Activated CD4-positive, alpha-beta T cell treated with anti-CD3 and anti-CD28 coated beads, Interleukin-2, amount 10 ng/mL, durations not matched to agents 7 days and 5 days (primary cell): Measurements from ENCODE around the gene TTC28. TPM values are rescaled to one million over a fixed set of nuclear protein-coding genes. Genes with fewer than 3 reads are reported as not detected.
"Not testable (repeated sequence)": the region's sequence is repeated elsewhere in the genome, so short reads cannot be mapped to it uniquely, and the experiment has no call there.

Experiments
- CTCF ChIA-PET: fragments of 350-600 bp; sonication (Branson Sonifier 250); formaldehyde crosslinking; loops from one replicate; lab custom pipeline; 2021; ENCODE audit warnings: antibody characterized with exemption; lab: Charles Lee
- POLR2A ChIA-PET: fragments of 350-600 bp; sonication (Branson Sonifier 250); formaldehyde crosslinking; loops from one replicate; lab custom pipeline; 2021; ENCODE audit warnings: antibody characterized with exemption; lab: Charles Lee
- DNase-seq: peaks from one replicate; pipeline ENCODE4 v3.0.0-alpha.2; 2020
- H3K27ac Mint-ChIP-seq: one replicate; pipeline ENCODE4 v1.8.0; 2021; ENCODE audit warnings: mild to moderate bottlenecking, moderate library complexity, mixed read lengths
- H3K27me3 Mint-ChIP-seq: one replicate; pipeline ENCODE4 v1.8.0; 2021; ENCODE audit warnings: mixed read lengths
- H3K36me3 Mint-ChIP-seq: one replicate; pipeline ENCODE4 v1.8.0; 2021; ENCODE audit warnings: low read depth, mixed read lengths
- H3K4me1 Mint-ChIP-seq: one replicate; pipeline ENCODE4 v1.8.0; 2021; ENCODE audit warnings: mixed read lengths
- H3K4me3 Mint-ChIP-seq: one replicate; pipeline ENCODE4 v1.8.0; 2021; ENCODE audit warnings: mild to moderate bottlenecking, moderate library complexity, mixed read lengths
- H3K9me3 Mint-ChIP-seq: one replicate; pipeline ENCODE4 v1.8.0; 2021; ENCODE audit warnings: mixed read lengths
- total RNA-seq, 2 experiments: library from RNA; stranded (reverse); gene quantifications; one replicate each; pipeline ENCODE4 v1.2.3, GENCODE V29; 2021

The TTC28 gene
- total RNA-seq, 2 experiments from 2014 or later = 0.74 to 1.2 TPM

- DNase-seq, H3K4me3 Mint-ChIP-seq, POLR2A ChIA-PET, H3K27me3 Mint-ChIP-seq, H3K9me3 Mint-ChIP-seq, H3K27ac Mint-ChIP-seq, H3K36me3 Mint-ChIP-seq, H3K4me1 Mint-ChIP-seq: not testable (repeated sequence)
- CTCF ChIA-PET = interaction anchor here (1.1 kb wide), 1 partner anchor 395 kb away, joined by 3 read pairs; no protein-coding TSS in a partner anchor
Measured at GRCh38 chr22:28209457-28209856, 470.2 kb downstream of the TTC28 start.

- no peak for DNase-seq
- no peaks in the 10 kb centered on the region for H3K36me3 Mint-ChIP-seq
- no peaks in the 10 kb centered on the region for H3K4me1 Mint-ChIP-seq
- H3K4me3 Mint-ChIP-seq = no peak overlapping the region
- ChIA-PET CTCF (interaction anchor here (1.1 kb wide), 1 partner anchor 395 kb away, joined by 3 read pairs; no protein-coding TSS in a partner anchor), POLR2A (no interaction called here)
- H3K9me3 Mint-ChIP-seq = no peaks in the 10 kb centered on the region
- no peak overlapping the region for H3K27ac Mint-ChIP-seq
- H3K27me3 Mint-ChIP-seq = no peaks in the 10 kb centered on the region
Measured at GRCh38 chr22:28208787-28209186, 470.9 kb downstream of the TTC28 start.

- H3K27me3 Mint-ChIP-seq = no peaks in the 10 kb centered on the region
- H3K27ac Mint-ChIP-seq = no peak overlapping the region
Measured at GRCh38 chr22:28208036-28208435, 471.6 kb downstream of the TTC28 start.

GRCh38 chr22:28207281-28208030 lies 472.2 kb downstream of the TTC28 start:
- Mint-ChIP-seq H3K27me3 (no peaks in the 10 kb centered on the region), H3K27ac (no peak overlapping the region), H3K4me3 (no peak overlapping the region), H3K4me1 (no peaks in the 10 kb centered on the region), H3K36me3 (no peaks in the 10 kb centered on the region), H3K9me3 (no peaks in the 10 kb centered on the region)
- CTCF ChIA-PET = interaction anchor here (0.5 kb wide), 1 partner anchor 791 kb away, joined by 4 read pairs; no protein-coding TSS in a partner anchor
- POLR2A ChIA-PET = no interaction called here
- DNase-seq = no peak

More at GRCh38 chr22:28208036-28208435, 471.6 kb downstream of the TTC28 start:
- no peak overlapping the region for H3K4me3 Mint-ChIP-seq
- ChIA-PET CTCF (interaction anchor here (0.5 kb wide), 1 partner anchor 792 kb away, joined by 4 read pairs; no protein-coding TSS in a partner anchor), POLR2A (no interaction called here)
- no peaks in the 10 kb centered on the region for H3K4me1 Mint-ChIP-seq
- no peak for DNase-seq
- H3K36me3 Mint-ChIP-seq = no peaks in the 10 kb centered on the region
- no peaks in the 10 kb centered on the region for H3K9me3 Mint-ChIP-seq

- no peak for DNase-seq
- Mint-ChIP-seq H3K27me3 (no peaks in the 10 kb centered on the region), H3K36me3 (no peaks in the 10 kb centered on the region), H3K27ac (no peak overlapping the region), H3K9me3 (no peaks in the 10 kb centered on the region), H3K4me1 (no peaks in the 10 kb centered on the region), H3K4me3 (no peak overlapping the region)
- ChIA-PET POLR2A (no interaction called here), CTCF (no interaction called here)
Measured at GRCh38 chr22:28205926-28206325, 473.7 kb downstream of the TTC28 start.

GRCh38 chr22:28204382-28204781 lies 475.3 kb downstream of the TTC28 start:
- CTCF ChIA-PET = interaction anchor here (0.7 kb wide), 1 partner anchor 13 kb away, joined by 3 read pairs; no protein-coding TSS in a partner anchor
- Mint-ChIP-seq H3K36me3 (no peaks in the 10 kb centered on the region), H3K27me3 (no peaks in the 10 kb centered on the region), H3K4me1 (no peaks in the 10 kb centered on the region), H3K4me3 (no peak overlapping the region), H3K9me3 (no peaks in the 10 kb centered on the region), H3K27ac (no peak overlapping the region)
- POLR2A ChIA-PET = no interaction called here
- no peak for DNase-seq

DNA sequence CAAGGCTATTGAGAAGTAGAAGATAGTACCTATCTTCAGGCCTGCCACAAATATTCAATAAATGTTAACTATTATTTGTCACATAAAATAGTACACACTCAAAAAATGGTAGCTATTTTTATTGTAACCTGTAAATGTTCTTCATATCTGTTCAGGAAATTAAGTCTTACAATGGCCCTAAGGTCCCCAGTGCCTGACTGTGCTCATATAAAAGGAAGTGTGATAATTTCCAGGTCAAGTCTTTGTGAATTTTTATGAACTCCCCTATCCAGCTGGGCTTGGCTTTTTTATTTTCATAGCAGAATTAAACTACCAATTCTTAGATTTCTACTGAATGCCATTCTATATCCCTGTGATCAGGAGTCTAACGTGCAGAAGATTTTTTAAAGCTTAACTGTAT lies 476.4 kb downstream of the TTC28 start:
- no peaks in the 10 kb centered on the region for H3K4me1 Mint-ChIP-seq
- no peaks in the 10 kb centered on the region for H3K36me3 Mint-ChIP-seq
- H3K27me3 Mint-ChIP-seq = no peaks in the 10 kb centered on the region
- CTCF ChIA-PET = interaction anchor here (1.4 kb wide), 1 partner anchor 28 kb away, joined by 3 read pairs; no protein-coding TSS in a partner anchor
- no peak overlapping the region for H3K4me3 Mint-ChIP-seq
- DNase-seq = no peak
- POLR2A ChIA-PET = no interaction called here
- H3K27ac Mint-ChIP-seq = no peak overlapping the region
- H3K9me3 Mint-ChIP-seq = no peaks in the 10 kb centered on the region

DNA sequence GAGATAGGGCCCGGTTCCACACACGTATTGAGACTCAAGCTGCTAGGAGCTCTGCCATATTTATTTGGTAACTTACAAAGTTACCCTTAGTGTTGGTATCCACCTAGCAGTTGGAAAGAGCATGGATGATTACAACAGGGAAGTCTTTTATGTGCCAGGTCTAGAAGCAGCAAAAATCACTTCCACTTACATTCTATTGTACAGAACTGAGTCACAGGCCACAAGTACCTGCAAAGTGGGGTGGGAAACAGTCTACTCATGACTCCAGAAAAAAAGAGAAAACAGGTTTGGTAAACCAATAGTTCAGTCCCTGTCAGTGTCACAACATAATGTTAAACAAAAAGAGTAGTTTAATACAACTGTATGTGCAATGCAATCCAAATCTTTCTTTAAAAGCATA lies 480.9 kb downstream of the TTC28 start:
- H3K27me3 Mint-ChIP-seq = no peaks in the 10 kb centered on the region
- H3K9me3 Mint-ChIP-seq = no peaks in the 10 kb centered on the region
- no peak for DNase-seq
- H3K27ac Mint-ChIP-seq = no peak overlapping the region
- no peak overlapping the region for H3K4me3 Mint-ChIP-seq
- H3K4me1 Mint-ChIP-seq = no peaks in the 10 kb centered on the region
- ChIA-PET POLR2A (no interaction called here), CTCF (no interaction called here)
- no peaks in the 10 kb centered on the region for H3K36me3 Mint-ChIP-seq

DNA sequence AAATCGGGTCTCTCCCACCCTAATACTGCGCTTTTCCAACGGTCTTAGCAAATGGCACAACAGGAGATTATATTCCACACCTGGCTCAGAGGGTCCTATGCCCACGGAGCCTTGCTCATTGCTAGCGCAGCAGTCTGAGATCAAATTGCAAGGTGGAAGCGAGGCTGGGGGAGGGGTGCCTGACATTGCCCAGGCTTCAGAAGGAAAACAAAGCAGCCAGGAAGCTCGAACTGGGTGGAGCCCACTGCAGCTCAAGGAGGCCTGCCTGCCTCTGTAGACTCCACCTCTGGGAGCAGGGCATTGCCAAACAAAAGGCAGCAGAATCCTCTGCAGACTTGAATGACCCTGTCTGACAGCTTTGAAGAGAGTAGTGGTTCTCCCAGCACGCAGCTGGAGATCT lies 488.1 kb downstream of the TTC28 start:
- POLR2A ChIA-PET, H3K36me3 Mint-ChIP-seq, H3K4me1 Mint-ChIP-seq, H3K9me3 Mint-ChIP-seq, H3K27me3 Mint-ChIP-seq, CTCF ChIA-PET, H3K27ac Mint-ChIP-seq, H3K4me3 Mint-ChIP-seq, DNase-seq: not testable (repeated sequence)

- Mint-ChIP-seq H3K4me3 (no peak overlapping the region), H3K9me3 (no peaks in the 10 kb centered on the region), H3K36me3 (no peaks in the 10 kb centered on the region), H3K27me3 (peaks cover 3% of the 10 kb centered on the region), H3K4me1 (no peaks in the 10 kb centered on the region), H3K27ac (no peak overlapping the region)
- DNase-seq = no peak
- CTCF ChIA-PET = no interaction called here
- POLR2A ChIA-PET = no interaction called here
Measured at GRCh38 chr22:28188178-28188879, 491.3 kb downstream of the TTC28 start.

DNA sequence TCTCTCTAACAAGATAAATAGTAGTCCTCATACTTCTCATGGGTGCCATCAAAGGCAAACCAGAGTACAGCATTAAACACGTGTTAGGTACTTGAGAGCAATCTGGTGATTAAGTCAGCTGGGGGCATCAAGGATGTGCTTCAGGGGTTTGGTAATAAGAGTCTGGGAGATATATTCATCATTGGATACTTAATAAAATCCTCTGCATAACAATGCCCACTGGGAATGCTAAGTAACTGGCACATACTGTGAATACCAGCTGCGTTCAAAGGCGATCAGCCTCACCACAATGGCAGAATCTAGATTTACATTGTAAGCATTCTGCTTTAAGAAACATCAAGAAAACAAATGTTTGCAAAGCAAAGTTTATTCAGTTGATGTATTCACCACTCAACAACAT lies 492.0 kb downstream of the TTC28 start:
- Mint-ChIP-seq H3K9me3 (no peaks in the 10 kb centered on the region), H3K4me3 (no peak overlapping the region), H3K36me3 (no peaks in the 10 kb centered on the region), H3K27ac (no peak overlapping the region), H3K4me1 (no peaks in the 10 kb centered on the region), H3K27me3 (peaks cover 3% of the 10 kb centered on the region)
- POLR2A ChIA-PET = no interaction called here
- no peak for DNase-seq
- CTCF ChIA-PET = no interaction called here

DNA sequence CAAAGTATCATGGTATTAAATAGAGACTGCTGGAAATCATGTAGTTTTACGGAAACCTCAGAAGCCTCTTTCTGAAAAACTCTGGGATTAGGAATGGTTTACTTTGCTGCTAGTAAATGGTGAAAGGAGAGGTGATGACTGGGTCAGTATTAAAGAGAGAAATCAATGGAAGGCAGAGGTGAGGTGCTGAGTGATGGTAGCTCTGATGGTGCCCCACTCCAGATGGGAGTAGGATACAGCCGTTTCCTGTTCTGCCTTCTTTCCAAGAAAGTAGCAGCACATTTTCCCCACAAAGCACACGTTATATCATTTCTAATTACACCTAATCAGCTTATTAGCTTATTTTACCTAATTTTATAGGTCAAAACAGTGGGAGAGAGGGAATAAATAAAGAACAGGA lies 493.0 kb downstream of the TTC28 start:
- Mint-ChIP-seq H3K9me3 (no peaks in the 10 kb centered on the region), H3K36me3 (no peaks in the 10 kb centered on the region), H3K4me3 (no peak overlapping the region), H3K4me1 (no peaks in the 10 kb centered on the region), H3K27ac (no peak overlapping the region), H3K27me3 (peaks cover 3% of the 10 kb centered on the region)
- ChIA-PET CTCF (no interaction called here), POLR2A (no interaction called here)
- no peak for DNase-seq

- Mint-ChIP-seq H3K27ac (no peak overlapping the region), H3K4me3 (no peak overlapping the region), H3K9me3 (no peaks in the 10 kb centered on the region), H3K36me3 (no peaks in the 10 kb centered on the region), H3K4me1 (no peaks in the 10 kb centered on the region), H3K27me3 (peaks cover 5% of the 10 kb centered on the region)
- DNase-seq = no peak
- POLR2A ChIA-PET = no interaction called here
- CTCF ChIA-PET = no interaction called here
Measured at GRCh38 chr22:28185130-28185529, 494.5 kb downstream of the TTC28 start.
